Cardiac atrium fibroblast (primary cell): Measurements from ENCODE around the gene TRMT2A. TPM values are rescaled to one million over a fixed set of nuclear protein-coding genes. Genes with fewer than 3 reads are reported as not detected.

ENCODE experiments used
- total RNA-seq: library from RNA; depleted of rRNA; stranded (reverse); fragments of >200 nt; gene quantifications from 2 replicates; pipeline ENCODE4 v1.2.3, GENCODE V29; 2015

The TRMT2A gene
- total RNA-seq, result 29.3 and 33.0 TPM in 2 replicates

GRCh38 chr22:20116951-20117632, at the start of gene TRMT2A:
TRMT2A (minus strand) TSS chr22:20117226; CDS start chr22:20116906, 320 bp downstream.

GRCh38 chr22:20150381-20151275, 33.6 kb upstream of the TRMT2A start, which contains the start of gene CCDC188:
CCDC188 (minus strand) TSS chr22:20151055; CDS start chr22:20150986, 69 bp downstream.

GRCh38 chr22:20131597-20131858, 14.5 kb upstream of the TRMT2A start, which contains the start of gene ZDHHC8:
ZDHHC8 (plus strand) TSS chr22:20131804; CDS start chr22:20131948, 144 bp downstream.

GRCh38 chr22:20115691-20116375, 1.2 kb downstream of the TRMT2A start, which contains the start of gene RANBP1:
RANBP1 (plus strand) TSS chr22:20116104; CDS start chr22:20116185, 81 bp downstream.

GRCh38 chr22:20079745-20080444, 37.1 kb downstream of the TRMT2A start, which contains the start of gene DGCR8:
DGCR8 (plus strand) TSS chr22:20080241; CDS start chr22:20085964, 5,723 bp downstream.

Other genes starting within 250 kb of the TRMT2A start
- gene COMT, start 175.5 kb downstream of the TRMT2A start, total RNA-seq, result 349 and 404 TPM in 2 replicates
- 20.8 and 23.2 TPM in 2 replicates for gene TXNRD2, start 175.4 kb downstream of the TRMT2A start, total RNA-seq
- 11.3 and 16.6 TPM in 2 replicates for gene ARVCF, start 100.4 kb downstream of the TRMT2A start, total RNA-seq
- gene TANGO2, start 96.1 kb downstream of the TRMT2A start, total RNA-seq, result 25.9 and 27.3 TPM in 2 replicates
- gene DGCR8, start 37.0 kb downstream of the TRMT2A start, total RNA-seq, result 18.6 and 22.4 TPM in 2 replicates
- 156 and 256 TPM in 2 replicates for gene RANBP1, start 1.1 kb downstream of the TRMT2A start, total RNA-seq
- gene ZDHHC8, start 14.6 kb upstream of the TRMT2A start, total RNA-seq, result 10.9 and 38.3 TPM in 2 replicates
- 0.49 and 10.1 TPM in 2 replicates for gene CCDC188, start 33.8 kb upstream of the TRMT2A start, total RNA-seq
- gene RTN4R, start 151.1 kb upstream of the TRMT2A start, total RNA-seq, result 0.54 and 0.97 TPM in 2 replicates
- gene DGCR6L, start 202.8 kb upstream of the TRMT2A start, total RNA-seq, result 39.9 and 51.8 TPM in 2 replicates